ENCODE data around the gene REPS2.

GRCh38 chrX:17053502-17053901, 107.0 kb downstream of the REPS2 start:
- TF ChIP-seq ELF4 (IDR thresholded peaks at IDR 0.05) (no peak), FOXM1 (IDR thresholded peaks at IDR 0.05; ENCODE audit: borderline replicate concordance) (no peak), SP1 (IDR thresholded peaks at IDR 0.05) (no peak), ZNF384 (IDR thresholded peaks at IDR 0.05) (no peak), BHLHE40 (IDR thresholded peaks at IDR 0.05; ENCODE audit: borderline replicate concordance) (no peak), FOXA1 (IDR thresholded peaks at IDR 0.05) (no peak), SUZ12 (IDR thresholded peaks at IDR 0.05) (no peak), FOXK2 (IDR thresholded peaks at IDR 0.05) (no peak), LEF1 (IDR thresholded peaks at IDR 0.05; ENCODE audit: borderline replicate concordance) (no peak), L3MBTL2 (conservative IDR thresholded peaks at IDR 0.05) (no peak), NFRKB (IDR thresholded peaks at IDR 0.05) (no peak), ARNT (IDR thresholded peaks at IDR 0.05) (no peak), TARDBP (IDR thresholded peaks at IDR 0.05) (no peak)
- TF ChIP-seq, protein P1, sequence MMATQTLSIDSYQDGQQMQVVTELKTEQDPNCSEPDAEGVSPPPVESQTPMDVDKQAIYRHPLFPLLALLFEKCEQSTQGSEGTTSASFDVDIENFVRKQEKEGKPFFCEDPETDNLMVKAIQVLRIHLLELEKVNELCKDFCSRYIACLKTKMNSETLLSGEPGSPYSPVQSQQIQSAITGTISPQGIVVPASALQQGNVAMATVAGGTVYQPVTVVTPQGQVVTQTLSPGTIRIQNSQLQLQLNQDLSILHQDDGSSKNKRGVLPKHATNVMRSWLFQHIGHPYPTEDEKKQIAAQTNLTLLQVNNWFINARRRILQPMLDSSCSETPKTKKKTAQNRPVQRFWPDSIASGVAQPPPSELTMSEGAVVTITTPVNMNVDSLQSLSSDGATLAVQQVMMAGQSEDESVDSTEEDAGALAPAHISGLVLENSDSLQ (IDR thresholded peaks at IDR 0.05) = no peak
